HG03432 (cell line): Measurements from ENCODE around the gene MMP25.

Experiments
- ATAC-seq: cut with Tn5 transposase; IDR thresholded peaks from one replicate; pipeline ENCODE4 v1.9.1; 2021; ENCODE audit warnings: mild to moderate bottlenecking, moderate library complexity; ENCODE audit not compliant: unreplicated experiment

The MMP25 gene, protein sequence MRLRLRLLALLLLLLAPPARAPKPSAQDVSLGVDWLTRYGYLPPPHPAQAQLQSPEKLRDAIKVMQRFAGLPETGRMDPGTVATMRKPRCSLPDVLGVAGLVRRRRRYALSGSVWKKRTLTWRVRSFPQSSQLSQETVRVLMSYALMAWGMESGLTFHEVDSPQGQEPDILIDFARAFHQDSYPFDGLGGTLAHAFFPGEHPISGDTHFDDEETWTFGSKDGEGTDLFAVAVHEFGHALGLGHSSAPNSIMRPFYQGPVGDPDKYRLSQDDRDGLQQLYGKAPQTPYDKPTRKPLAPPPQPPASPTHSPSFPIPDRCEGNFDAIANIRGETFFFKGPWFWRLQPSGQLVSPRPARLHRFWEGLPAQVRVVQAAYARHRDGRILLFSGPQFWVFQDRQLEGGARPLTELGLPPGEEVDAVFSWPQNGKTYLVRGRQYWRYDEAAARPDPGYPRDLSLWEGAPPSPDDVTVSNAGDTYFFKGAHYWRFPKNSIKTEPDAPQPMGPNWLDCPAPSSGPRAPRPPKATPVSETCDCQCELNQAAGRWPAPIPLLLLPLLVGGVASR

DNA sequence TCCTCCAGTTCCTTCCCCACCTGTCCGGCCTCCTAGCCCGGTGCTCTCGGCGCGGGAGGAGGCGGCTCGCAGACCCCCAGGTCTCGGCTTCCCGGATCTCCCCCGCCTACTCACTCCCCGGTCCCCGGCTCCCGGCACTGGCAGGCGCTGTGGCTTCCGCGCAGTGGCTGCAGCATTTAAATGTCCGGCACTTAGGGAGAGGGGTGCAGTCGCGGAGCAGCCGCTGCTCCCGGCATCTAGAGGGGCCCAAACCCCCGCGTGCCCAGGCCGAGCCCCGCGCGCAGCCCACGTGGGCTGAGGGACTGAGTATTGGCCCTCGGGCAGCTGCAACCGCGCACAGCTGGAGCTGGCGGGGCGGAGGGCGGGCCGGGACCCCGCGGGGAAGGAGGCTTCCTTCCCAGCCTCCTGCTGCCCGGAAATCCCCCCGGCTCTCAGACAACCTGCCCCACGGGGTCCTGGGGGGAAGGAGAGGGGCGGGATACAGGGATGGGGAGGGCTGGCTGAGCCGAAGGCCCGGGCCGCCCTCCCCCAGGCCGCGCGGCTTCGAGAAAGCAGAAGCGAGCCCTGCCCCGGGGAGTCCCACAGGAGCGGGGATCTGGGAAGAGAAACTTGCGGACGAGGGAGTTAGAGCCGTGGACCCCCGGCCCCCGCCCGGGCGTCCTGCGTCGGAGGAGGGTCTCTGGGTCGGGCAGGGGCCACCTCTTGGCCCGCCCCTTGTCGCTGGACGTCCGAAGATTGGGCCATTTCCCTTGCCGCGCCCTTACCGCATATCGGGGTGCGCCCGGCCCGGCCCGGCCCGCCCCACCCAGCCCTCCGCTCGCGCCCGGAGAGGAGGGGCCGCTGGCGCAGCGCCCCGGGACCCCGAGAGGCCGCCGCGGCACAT, at the start of gene MMP25:
Gene MMP25, plus strand, starts transcription at position 804 of the 883 bp plus-strand sequence. CDS start 357 bp downstream, outside the sequence.
- no peak for ATAC-seq

DNA sequence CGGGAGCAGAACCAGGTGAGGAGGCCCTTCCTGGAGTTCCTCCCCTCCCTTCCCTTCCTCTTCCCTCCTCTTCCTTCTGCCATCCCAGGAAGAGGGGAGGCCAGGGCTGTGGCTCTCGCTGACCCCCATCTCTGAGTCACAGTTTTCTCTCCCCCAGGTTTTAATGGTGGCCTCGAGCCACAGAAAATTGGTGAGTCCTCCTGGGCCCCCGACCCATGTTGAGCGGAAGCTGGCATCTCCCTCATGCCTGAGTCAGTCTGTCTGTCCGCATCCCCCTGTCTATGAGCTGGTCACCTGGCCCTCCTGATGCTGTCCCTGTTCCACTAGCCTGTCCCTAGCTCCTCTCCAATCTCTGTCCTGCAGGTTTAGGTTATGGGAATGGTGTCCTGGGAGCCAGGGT, 46.4 kb upstream of the MMP25 start:
- ATAC-seq: no peak

DNA sequence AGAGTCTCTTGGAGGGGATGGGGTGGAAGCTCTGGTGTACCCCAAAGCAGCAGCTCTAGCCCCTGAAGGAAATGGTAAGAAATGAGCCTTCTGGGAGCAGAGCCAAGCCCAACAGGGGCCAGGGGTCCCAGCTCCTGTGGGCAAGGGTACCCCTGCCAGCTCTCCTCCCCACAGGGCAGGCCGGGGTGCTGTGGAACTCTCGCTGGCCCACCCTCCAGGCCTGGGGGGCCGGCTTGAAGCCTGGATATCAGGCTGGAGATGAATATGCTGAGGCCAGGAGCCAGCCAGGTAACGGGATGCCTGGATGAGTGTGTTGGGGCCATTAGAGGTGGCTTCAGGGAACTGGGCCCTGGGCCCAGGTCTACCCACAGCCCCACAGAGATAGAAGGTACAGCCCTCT, 45.8 kb upstream of the MMP25 start:
- ATAC-seq: no peak

DNA sequence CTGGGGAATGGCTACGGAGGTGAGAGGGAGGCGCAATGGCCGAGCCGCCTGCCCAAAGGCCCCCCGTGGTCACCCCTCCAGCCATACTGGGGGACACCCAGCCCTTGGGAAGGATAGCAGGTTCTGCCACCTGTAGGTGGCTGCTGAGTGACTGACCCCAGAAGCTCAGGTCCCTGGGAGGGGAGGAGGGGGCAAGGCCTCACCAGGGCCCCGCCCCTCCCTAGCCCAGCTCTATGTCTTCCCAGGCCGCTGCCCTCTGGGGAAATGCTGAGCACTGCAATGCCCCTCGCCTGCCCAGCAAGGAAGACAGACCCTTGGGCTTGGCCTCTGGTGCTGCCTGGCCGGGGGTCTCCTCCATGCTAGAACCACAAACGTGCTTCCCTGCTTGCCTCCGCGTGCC, 45.0 kb upstream of the MMP25 start:
- no peak for ATAC-seq

DNA sequence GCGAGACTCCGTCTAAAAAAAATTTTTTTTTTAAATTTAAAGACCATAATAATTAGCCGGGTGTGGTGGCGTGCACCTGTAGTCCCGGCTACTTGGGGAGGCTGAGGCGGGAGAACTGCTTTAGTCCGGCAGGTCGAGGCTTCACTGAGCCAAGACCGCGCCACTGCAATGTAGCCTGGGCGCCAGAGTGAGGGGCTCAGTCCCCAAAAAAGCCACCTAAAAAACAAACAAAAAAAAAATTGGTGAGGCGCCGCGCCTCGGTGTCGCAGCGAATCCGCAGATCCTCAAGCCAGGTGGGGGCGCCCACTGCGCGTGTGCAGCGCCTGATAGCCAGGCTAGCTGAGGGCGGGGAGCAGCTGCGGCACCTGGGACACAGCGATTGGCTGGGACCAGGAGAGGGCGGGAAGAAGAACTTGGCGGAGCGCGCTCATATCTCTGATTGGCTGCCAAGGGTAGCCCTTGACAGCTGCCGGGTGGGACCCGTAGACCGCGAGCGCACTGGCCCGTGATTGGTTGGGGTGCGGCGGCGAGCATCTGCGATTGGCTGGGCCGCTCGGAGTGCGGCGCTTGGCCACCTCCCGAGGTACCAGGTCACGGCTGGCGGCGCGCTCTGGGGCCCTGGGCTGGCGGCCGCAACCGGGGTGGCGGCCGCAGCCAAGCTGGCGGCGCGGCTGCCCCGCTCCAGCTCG, 42.6 kb upstream of the MMP25 start:
- peak; percentile 91 for ATAC-seq

DNA sequence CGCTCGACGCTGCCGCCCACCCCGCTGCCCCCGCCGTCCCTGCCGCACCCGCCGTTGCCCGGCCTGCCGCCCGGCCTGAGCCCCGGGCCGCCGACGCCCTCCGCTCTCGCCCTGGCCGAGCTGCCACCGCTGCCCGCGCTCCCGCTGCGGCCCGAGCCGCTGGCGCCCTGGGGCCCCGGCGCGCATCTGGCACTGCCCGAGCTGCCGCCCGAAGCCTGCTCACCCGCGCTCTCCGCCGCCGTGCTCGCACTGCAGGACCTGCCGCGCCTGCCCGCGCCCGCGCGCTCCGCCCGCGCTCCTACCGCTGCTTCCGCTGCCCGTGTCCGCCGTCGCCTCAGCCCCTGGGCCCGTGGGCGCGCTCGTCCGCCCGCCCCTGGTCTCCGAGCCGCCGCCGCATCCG, 42.0 kb upstream of the MMP25 start:
- ATAC-seq: peak; percentile 20

DNA sequence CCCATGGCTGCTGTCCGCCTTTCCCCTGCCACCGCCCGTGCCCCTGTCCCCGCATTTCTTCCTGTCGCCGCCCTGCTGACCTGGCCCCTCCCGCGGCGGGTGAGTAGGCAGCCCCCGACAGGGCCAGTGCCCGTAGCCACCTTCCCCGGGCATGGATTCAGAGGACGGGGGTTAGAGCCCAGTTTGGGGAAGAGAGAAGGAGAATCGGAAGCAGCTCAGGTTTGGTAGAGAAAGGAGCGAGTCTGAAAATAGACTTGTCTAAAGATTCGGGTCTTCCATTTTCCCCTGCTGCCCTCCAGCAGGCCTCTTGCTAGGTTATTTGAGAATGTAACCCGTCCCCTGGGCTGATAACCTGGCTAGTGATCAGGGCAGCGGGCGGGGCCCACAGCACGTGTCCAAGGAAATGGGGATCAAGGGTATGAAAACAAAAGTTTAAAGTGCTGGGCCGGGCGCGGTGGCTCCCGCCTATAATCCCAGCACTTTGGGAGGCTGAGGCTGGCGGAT, 41.5 kb upstream of the MMP25 start:
- no peak for ATAC-seq

DNA sequence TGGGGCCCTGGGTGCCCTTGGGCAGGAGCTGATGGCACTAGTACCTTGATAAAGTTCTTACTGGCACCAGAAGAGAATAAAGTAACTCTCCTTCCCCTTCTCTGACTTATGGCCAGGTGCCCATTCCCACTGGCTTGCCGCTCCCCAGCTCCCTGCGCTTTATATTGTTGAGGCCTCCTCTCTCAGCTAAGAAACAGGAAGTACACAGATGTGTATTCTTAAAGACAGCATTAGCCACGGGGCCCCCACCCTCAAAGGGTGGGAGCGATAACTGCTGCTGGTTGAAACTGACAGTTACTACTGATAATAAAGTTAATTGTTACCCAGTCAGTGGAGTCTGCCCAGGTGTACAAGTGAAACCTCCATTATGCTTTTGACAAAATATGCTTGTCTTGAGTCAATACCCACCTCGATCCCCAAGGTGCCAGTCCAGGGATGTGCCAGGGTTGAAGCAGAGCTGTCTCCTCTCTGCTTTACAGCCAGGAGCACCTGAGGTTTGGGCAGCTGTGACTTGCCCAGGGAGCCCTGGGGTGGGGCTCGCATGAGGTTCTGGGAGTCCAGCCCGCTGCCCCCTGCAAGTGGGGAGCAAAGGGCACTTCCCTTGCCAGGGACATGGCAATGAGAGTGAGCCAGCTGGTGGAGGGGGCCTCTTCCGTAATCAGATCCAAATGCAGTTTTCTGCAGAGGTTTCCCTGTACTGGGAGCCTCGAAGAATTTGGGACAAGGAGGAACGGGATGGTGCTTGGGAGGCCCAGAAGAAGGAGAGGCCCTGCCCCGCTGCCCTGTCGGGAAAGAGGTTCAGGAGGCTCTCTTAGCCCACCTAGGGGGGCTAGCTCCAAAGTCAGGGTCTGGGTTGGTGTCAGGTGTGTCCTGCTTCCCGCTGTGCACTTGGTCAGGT, 39.1 kb upstream of the MMP25 start:
- ATAC-seq: no peak

DNA sequence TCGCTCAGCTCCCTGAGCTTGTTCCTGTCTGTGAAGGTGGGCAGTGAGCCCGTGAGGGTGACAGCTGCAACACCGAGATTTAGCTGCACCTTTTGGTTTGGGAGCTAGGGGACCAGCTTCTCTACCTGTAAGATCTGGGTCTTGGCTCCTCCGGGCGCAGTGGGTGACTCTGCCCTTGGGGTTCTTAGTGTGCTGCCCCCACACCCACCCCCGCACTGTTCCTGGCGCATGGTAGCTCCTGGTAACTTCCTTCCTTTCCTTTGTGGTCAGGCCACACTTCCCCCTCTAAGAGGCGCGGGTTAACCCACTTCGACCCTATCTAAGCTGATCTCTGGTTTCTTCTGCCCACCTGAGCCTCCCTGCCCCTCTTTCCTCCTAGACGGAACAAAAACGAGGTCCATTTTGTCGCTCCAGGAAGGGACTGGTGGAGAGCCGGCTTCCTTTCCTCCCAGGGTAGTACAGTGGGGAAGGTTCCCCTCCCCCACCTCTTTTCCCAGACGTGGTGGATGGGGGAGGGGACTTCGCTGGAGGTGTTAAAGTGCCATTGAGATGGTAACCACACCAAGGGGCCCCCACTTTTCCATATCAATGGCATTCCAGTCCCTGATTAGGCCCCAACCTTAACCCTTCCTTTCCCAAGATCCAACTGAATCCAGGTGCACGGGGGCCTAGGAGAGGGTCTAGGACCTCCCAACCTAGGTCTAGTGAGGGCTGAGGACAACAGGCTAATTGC, 38.2 kb upstream of the MMP25 start:
- ATAC-seq: no peak

DNA sequence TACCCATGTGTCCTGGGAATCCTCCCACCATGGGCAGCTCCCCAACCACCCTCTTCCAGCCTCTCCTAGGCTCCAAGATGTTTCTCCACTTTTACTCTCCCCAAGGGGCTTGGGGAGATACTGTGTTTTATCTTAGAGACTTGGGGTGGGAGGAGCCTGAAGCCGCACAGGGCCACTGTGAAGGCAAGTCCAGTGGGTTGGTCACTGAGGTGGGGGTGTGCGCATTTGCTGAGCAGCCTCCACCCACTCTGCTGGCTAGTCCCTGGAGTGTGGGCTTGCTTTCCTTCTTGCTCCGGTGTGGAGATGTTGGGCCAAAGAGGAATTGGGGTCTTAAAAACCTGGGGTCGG, 37.7 kb upstream of the MMP25 start:
- no peak for ATAC-seq

DNA sequence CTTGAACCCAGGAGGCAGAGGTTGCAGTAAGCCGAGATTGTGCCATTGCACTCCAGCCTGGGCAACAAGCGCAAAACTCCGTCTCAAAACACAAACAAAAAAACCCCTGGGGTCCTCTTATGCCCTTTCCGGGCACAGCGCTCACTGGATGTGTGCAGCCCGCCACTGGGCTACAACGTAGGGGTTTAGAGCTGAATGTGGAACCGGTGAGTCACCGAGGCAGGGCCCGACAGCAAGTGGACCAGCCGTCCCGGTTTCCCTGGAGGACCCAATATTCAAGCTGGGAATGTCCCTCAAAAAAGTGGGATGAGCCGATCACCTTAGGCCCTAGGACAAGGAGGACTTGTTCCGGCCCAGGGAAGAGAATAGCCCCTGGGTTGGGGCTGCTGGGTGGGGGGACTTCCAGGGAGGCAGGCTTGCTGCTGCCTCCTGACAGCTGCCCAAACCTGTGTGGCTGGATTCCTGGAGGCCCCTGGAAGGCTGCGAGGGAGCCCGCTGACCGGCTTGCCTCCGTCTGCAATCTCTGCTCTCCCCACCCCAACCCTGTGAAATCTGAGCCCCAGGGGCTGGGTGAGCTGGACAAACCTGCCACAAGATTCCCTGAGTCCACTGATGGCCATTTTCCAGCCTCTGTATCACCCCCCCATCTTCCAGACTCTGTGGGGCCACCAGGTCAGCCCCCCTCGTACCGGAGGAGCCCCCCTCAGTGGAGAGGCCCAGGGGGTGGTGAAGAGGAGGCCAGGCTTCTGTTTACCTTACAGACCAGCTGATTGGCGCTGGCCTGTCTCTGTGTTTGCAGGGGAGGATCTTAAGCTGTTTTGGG, 36.6 kb upstream of the MMP25 start:
- no peak for ATAC-seq

DNA sequence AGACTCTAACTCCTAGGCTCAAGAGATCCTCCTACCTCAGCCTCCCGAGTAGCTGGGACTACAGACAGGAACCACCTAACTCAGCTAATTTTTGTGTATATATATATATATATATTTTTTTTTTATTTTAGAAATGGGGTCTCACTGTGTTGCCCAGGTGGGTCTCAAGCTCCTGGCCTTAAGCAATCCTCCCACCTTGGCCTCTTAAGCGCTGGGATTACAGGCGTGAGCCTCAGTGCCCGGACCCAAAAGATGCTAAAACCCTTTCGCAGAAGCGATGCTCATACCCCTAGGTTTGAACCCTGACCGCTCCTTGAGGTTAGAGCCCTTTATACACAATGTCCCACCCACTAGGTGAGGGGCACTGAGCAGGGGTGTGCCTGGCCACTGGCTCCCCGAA, 35.9 kb upstream of the MMP25 start:
- no peak for ATAC-seq

DNA sequence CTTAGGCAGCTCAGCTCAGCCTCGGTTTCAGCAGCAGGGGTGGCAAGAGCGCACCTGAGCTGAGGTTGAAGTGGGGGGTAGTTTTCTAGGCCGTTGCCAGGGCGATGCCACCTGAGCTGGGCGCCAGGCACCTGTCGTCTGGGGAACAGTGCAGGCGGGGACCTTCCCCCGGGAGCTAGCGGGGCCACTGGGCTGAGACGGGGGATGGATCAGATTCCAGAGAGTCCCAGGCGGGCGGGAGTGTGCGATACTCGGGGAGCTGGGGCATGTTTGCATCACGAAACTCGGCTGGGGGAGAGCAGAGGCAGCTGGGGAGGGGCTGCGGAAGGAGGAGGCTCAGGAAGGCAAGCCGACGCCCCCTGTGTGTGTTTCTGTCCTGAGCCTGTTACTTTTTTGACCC, 34.1 kb upstream of the MMP25 start:
- no peak for ATAC-seq

DNA sequence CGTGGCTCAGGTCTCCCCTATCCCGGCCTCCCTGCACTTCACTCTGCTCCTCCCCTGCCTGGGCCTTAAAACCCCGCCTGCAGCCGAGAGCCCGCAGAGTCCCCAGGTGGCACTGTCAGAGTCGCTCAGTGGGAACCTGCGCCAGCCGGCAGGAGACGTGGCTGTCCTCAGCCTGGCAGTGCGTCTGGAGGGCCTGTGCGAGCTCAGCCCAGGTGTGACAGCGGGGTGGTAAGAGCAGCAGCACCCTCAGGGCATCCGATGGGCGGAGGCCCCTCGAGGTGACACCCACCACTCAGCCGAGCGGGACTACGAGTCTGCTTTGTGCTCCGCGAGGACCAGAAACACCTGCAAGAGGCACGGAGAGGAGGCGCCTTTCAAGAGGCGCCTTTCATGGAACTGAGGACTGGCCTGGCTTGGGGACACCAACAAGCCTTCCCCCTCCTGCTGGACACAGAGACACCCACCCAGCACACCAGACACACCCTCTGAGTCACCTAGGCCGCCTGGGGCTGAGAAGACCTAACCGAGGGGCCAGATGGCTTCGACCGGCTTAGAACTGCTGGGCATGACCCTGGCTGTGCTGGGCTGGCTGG, 33.4 kb upstream of the MMP25 start, which contains the start of gene CLDN9:
Gene CLDN9, plus strand, starts transcription at position 96 of the 593 bp plus-strand sequence. Its CDS starts 440 bp downstream, at position 536.
- no peak for ATAC-seq

DNA sequence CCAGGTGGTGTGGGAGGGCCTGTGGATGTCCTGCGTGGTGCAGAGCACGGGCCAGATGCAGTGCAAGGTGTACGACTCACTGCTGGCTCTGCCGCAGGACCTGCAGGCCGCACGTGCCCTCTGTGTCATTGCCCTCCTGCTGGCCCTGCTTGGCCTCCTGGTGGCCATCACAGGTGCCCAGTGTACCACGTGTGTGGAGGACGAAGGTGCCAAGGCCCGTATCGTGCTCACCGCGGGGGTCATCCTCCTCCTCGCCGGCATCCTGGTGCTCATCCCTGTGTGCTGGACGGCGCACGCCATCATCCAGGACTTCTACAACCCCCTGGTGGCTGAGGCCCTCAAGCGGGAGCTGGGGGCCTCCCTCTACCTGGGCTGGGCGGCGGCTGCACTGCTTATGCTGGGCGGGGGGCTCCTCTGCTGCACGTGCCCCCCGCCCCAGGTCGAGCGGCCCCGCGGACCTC, 32.8 kb upstream of the MMP25 start:
- ATAC-seq: no peak

DNA sequence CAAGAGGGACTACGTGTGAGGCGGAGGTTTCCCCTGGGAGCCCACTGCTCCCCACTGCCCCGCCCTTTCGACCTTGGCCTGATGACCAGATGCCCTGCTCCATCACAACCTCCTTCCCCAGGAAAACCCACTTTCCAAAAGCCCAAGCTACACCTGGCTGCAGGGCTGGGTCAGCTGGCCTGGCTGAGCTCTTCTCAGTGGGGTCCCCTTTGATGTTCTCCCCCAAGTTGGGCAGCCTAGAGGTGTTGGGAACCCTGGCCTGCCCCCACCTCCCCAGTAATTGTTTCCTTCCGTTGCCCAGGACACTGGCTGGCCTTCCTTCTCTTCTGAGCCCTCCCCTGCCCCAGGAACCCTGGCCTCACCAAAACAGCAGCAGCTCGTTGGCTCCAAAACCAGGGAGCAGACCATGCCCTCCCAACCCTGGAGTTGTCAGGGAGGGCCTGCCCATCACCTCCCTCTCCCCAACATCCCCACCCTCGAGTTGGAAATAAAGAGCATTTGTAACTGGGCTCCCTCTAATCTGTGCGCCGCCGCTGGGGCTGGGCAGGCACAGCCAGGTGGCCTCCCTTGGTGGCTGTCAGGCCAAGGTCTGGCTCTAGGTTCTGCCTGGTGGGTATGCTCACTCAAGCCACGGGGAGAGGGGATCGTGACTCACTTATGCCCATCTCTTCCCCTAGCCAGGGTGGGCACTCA, 32.2 kb upstream of the MMP25 start:
- no peak for ATAC-seq

DNA sequence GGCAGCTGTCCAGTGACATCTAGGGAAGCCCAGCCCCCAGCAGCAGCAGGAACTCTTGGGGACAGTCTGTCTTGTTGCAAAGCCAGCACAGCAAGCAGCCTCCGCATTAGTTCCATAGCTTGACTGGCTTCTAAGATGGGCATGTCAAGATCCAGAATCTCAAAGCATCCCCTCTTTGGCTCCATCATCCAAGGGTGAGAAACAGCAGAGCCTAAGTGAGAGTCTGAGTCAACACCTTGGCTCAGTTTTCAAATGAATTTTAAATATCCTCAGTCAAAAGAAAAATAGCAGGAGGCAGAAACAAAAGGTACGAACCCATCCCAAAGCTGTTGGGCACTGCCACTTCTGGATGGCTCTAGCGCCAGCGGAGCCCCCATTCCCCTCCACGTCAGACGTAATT, 31.4 kb upstream of the MMP25 start:
- no peak for ATAC-seq
